HepG2 (cell line): ENCODE results near the gene RYR2. TPM values are rescaled to one million over a fixed set of nuclear protein-coding genes. Genes with fewer than 3 reads are reported as not detected.
"Not testable (repeated sequence)": the region's sequence is repeated elsewhere in the genome, so short reads cannot be mapped to it uniquely, and the experiment has no call there.

Experiments used
- ATAC-seq: fragments of 200-7000 bp; cut with Tn5 transposase; 3 replicates; pipeline ENCODE4 v1.9.1; 2020; ENCODE audit warnings: mild to moderate bottlenecking, moderate library complexity
- BruUV-seq: library from RNA; stranded (reverse); fragments of 400-500 nt; replicated peaks from 2 replicates; lab custom pipeline; 2021; lab: Mats Ljungman, UMichigan
- CTCF ChIA-PET: fragments of 300-600 bp; formaldehyde crosslinking; extraction: SDS; loops from one replicate; lab custom pipeline; 2021; ENCODE audit warnings: low total read pairs, inconsistent platforms, low intra/inter-chr PET ratio; lab: Yijun Ruan, JAX
- POLR2A ChIA-PET: fragments of 350-600 bp; sonication (Branson Sonifier 250); formaldehyde crosslinking; loops from one replicate; lab custom pipeline; 2020; ENCODE audit warnings: antibody characterized with exemption, inconsistent platforms; lab: Yijun Ruan, JAX
- DNase-seq: peaks from one replicate; pipeline ENCODE4 v3.0.0-alpha.2; 2015; ENCODE audit warnings: low spot score
- FAIRE-seq: peaks from 3 replicates; lab custom pipeline; 2011; peaks lifted over from hg19 to GRCh38; lab: Jason Lieb, UNC
- H2AFZ ChIP-seq: one replicate; pipeline ENCODE4 v1.6.1; 2011; ENCODE audit warnings: low read length, inconsistent platforms
- H3K27ac ChIP-seq: fragments of 300-600 bp; 3 replicates; pipeline ENCODE4 v1.8.0; 2011; ENCODE audit warnings: mixed run types, mild to moderate bottlenecking, mixed read lengths, low read length, inconsistent platforms; ENCODE audit not compliant: insufficient read depth; ENCODE audit errors: extremely low read length
- H3K27me3 ChIP-seq, 2 experiments: fragments of 200-600 bp in 1 of 2; 2 replicates in 1 of 2; 3 replicates in 1 of 2; pipeline versions ENCODE4 v1.6.0 to v1.8.0; 2011; ENCODE audit warnings: low read length in 2 of 2, mild to moderate bottlenecking in 2 of 2, moderate library complexity in 2 of 2, inconsistent platforms in 1 of 2; ENCODE audit not compliant: insufficient read depth in 2 of 2, control insufficient read depth in 1 of 2
- H3K36me3 ChIP-seq, 2 experiments: fragments of 200-600 bp in 1 of 2; replicated peaks in 1 of 2; 2 replicates in 1 of 2; 3 replicates in 1 of 2; pipeline versions ENCODE4 v1.5.1 to v1.8.0; 2011; ENCODE audit warnings: low read length in 2 of 2, inconsistent platforms in 1 of 2; ENCODE audit not compliant: insufficient read depth in 2 of 2, control insufficient read depth in 1 of 2
- H3K4me1 ChIP-seq: 2 replicates; pipeline ENCODE4 v1.5.1; 2012; ENCODE audit warnings: low read length, inconsistent platforms; ENCODE audit not compliant: insufficient read depth
- H3K4me2 ChIP-seq: 2 replicates; pipeline ENCODE4 v1.6.0; 2011; ENCODE audit warnings: low read depth, low read length, inconsistent platforms
- H3K4me3 ChIP-seq, 3 experiments: fragments of 200-600 bp in 1 of 3; sonication (generic), shearing (Covaris generic) in 1 of 3; replicated peaks in 1 of 3; 2 replicates each; pipeline ENCODE4 v1.5.1; 2011 to 2016; ENCODE audit warnings: low read length in 3 of 3, inconsistent platforms in 2 of 3, low read depth in 2 of 3, mild to moderate bottlenecking in 2 of 3, control low read depth in 1 of 3, mixed read lengths in 1 of 3; ENCODE audit not compliant: insufficient read depth in 1 of 3
- H3K79me2 ChIP-seq: one replicate; pipeline ENCODE4 v1.6.1; 2011; ENCODE audit warnings: low read length, inconsistent platforms; ENCODE audit not compliant: insufficient read depth
- H3K9ac ChIP-seq: 2 replicates; pipeline ENCODE4 v1.6.0; 2011; ENCODE audit warnings: mild to moderate bottlenecking, low read depth, low read length, inconsistent platforms; ENCODE audit not compliant: insufficient read depth
- H3K9me3 ChIP-seq: 2 replicates; pipeline ENCODE4 v1.5.1; 2012; ENCODE audit warnings: mild to moderate bottlenecking, low read length
- H4K20me1 ChIP-seq: 2 replicates; pipeline ENCODE4 v1.6.0; 2011; ENCODE audit warnings: inconsistent platforms, mild to moderate bottlenecking, low read length, moderate library complexity; ENCODE audit not compliant: insufficient read depth
- BHLHE40 ChIP-seq: IDR thresholded peaks from 2 replicates; pipeline ENCODE4 v1.6.1; 2011; ENCODE audit warnings: low read length, improper control_type of control experiment
- BRF2 ChIP-seq: sonication (generic); formaldehyde crosslinking; IDR thresholded peaks from 2 replicates; pipeline ENCODE4 v1.8.1; 2022; ENCODE audit warnings: mild to moderate bottlenecking, missing genetic modification reagents
- ESRRA ChIP-seq: sonication (generic); formaldehyde crosslinking; IDR thresholded peaks from 2 replicates; pipeline ENCODE4 v1.5.1; 2020; ENCODE audit warnings: mild to moderate bottlenecking, low read depth, missing genetic modification reagents
- FOXA1 ChIP-seq, 2 experiments: fragments of 450-650 bp in 1 of 2; sonication (generic) in 1 of 2; formaldehyde crosslinking in 1 of 2; IDR thresholded peaks; 2 replicates each; pipeline versions ENCODE4 v1.4.0 to v1.6.1; 2016 to 2020; ENCODE audit warnings: missing genetic modification reagents in 1 of 2
- HHEX ChIP-seq: IDR thresholded peaks from 2 replicates; pipeline ENCODE4 v1.6.1; 2016; ENCODE audit warnings: control low read depth
- HOXA3 ChIP-seq: sonication (generic); formaldehyde crosslinking; IDR thresholded peaks from 2 replicates; pipeline ENCODE4 v1.5.0; 2020; ENCODE audit warnings: missing genetic modification reagents
- JARID2 ChIP-seq: sonication (generic); formaldehyde crosslinking; IDR thresholded peaks from 2 replicates; pipeline ENCODE4 v1.8.1; 2023; ENCODE audit warnings: missing genetic modification reagents, inconsistent platforms; ENCODE audit not compliant: insufficient replicate concordance
- SOX5 ChIP-seq: IDR thresholded peaks from 2 replicates; pipeline ENCODE4 v1.6.1; 2016; ENCODE audit warnings: borderline replicate concordance
- SP4 ChIP-seq: sonication (generic); formaldehyde crosslinking; IDR thresholded peaks from 2 replicates; pipeline ENCODE4 v1.8.1; 2023; ENCODE audit warnings: mild to moderate bottlenecking, missing genetic modification reagents
- TBX2 ChIP-seq: sonication (generic); formaldehyde crosslinking; IDR thresholded peaks from 2 replicates; pipeline ENCODE4 v1.5.0; 2020; ENCODE audit warnings: missing genetic modification reagents, mild to moderate bottlenecking, borderline replicate concordance
- ZBTB8A ChIP-seq: sonication (generic); formaldehyde crosslinking; IDR thresholded peaks from 2 replicates; pipeline ENCODE4 v1.4.0; 2020; ENCODE audit warnings: mild to moderate bottlenecking, low read depth, missing genetic modification reagents, borderline replicate concordance
- ZFP62 ChIP-seq: sonication (generic); formaldehyde crosslinking; IDR thresholded peaks from 2 replicates; pipeline ENCODE4 v1.4.0; 2020; ENCODE audit warnings: missing genetic modification reagents
- ZNF225 ChIP-seq: sonication (generic); formaldehyde crosslinking; IDR thresholded peaks from 2 replicates; pipeline ENCODE4 v1.4.0; 2020; ENCODE audit warnings: mild to moderate bottlenecking, missing genetic modification reagents
- ZNF598 ChIP-seq: sonication (generic); formaldehyde crosslinking; IDR thresholded peaks from 2 replicates; pipeline ENCODE4 v1.5.1; 2020; ENCODE audit warnings: mild to moderate bottlenecking, missing genetic modification reagents, borderline replicate concordance
- WGBS: methylation state at CpG from one replicate; pipeline ENCODE4 v1.1.6; 2017; ENCODE audit warnings: low lambda C conversion rate; 5-methylcytosine and 5-hydroxymethylcytosine counted together
- in situ Hi-C: cut with HindIII; loops from 2 replicates; pipeline ENCODE4 v1.10.0; 2017; ENCODE audit warnings: low pct_unique_long_range_greater_than_20kb; ENCODE audit not compliant: extremely low pct_ligation_motif_present
- intact Hi-C: fragments of 100-400 bp; cut with micrococcal nuclease; formaldehyde crosslinking; loops from one replicate; pipeline ENCODE4 v1.10.0; 2022; ENCODE audit not compliant: unreplicated experiment
- polyA plus RNA-seq, 8 experiments: library from polyadenylated mRNA; depleted of rRNA in 3 of 8; stranded (reverse) in 7 of 8; unstranded in 1 of 8; fragments of >200 nt; fragmentation: Illumina TruSeq in 4 of 8; extraction: Trizol in 4 of 8; gene quantifications; 2 replicates each; pipeline versions ENCODE4 v1.2.1 to v1.2.3, GENCODE V29; 2011 to 2016; ENCODE audit warnings: low read depth in 4 of 8, missing spikeins in 1 of 8, mixed read lengths in 1 of 8; ENCODE audit not compliant: insufficient read depth in 1 of 8
- total RNA-seq, 5 experiments: library from RNA; depleted of rRNA; stranded (reverse); fragments of >200 nt; fragmentation: Illumina TruSeq; extraction: Trizol; gene quantifications; 2 replicates each; pipeline ENCODE4 v1.2.3, GENCODE V29; 2016; ENCODE audit warnings: low read depth in 1 of 5

Gene RYR2
- total and polyA plus RNA-seq, 2 of the 13 experiments (the other 11 are each of a cell fraction or from before 2014, with no cell fraction given), result not detected

- H2AFZ ChIP-seq, intact Hi-C loops, H3K9me3 ChIP-seq, in situ Hi-C loops, H3K27me3 ChIP-seq, H3K4me1 ChIP-seq, H3K4me2 ChIP-seq, H3K9ac ChIP-seq, H4K20me1 ChIP-seq, H3K79me2 ChIP-seq, H3K36me3 ChIP-seq, FAIRE-seq, POLR2A ChIA-PET, H3K4me3 ChIP-seq, ATAC-seq, CTCF ChIA-PET, H3K27ac ChIP-seq, BruUV-seq, DNase-seq: not testable (repeated sequence)
- 5% methylated on average over 3 of the region's 3 CpGs for WGBS
Measured at GRCh38 chr1:237371477-237371876, 329.5 kb downstream of the RYR2 start.

GRCh38 chr1:237383791-237384190, 341.8 kb downstream of the RYR2 start:
- Histone ChIP-seq H2AFZ (no peak overlapping the region), H3K4me3 (no peak overlapping the region), H3K9ac (no peak overlapping the region), H3K4me2 (no peak overlapping the region), H3K36me3 (no peaks in the 10 kb centered on the region), H3K27ac (no peak overlapping the region), H3K9me3 (no peaks in the 10 kb centered on the region), H3K4me1 (no peaks in the 10 kb centered on the region), H3K79me2 (no peaks in the 10 kb centered on the region), H4K20me1 (no peaks in the 10 kb centered on the region), H3K27me3 (peaks cover 0 to 2% of the 10 kb centered on the region in 2 experiments; a peak in 1 of 5 replicates)
- TF ChIP-seq BHLHE40 (no peak), SOX5 (CRISPR knock-in tag) (no peak), ZNF225 (CRISPR knock-in tag) (no peak), FOXA1 (IDR thresholded peaks at IDR 0.05) (no peak), FOXA1 (CRISPR knock-in tag; IDR thresholded peaks at IDR 0.05) (no peak), ZBTB8A (CRISPR knock-in tag) (no peak), HHEX (CRISPR knock-in tag) (no peak), ESRRA (CRISPR knock-in tag) (no peak), JARID2 (no peak), ZNF598 (CRISPR knock-in tag) (no peak), BRF2 (CRISPR knock-in tag) (no peak), SP4 (CRISPR knock-in tag) (no peak), HOXA3 (CRISPR knock-in tag) (no peak), ZFP62 (CRISPR knock-in tag) (no peak), TBX2 (CRISPR knock-in tag) (no peak)
- intact Hi-C loops, result loop anchor here (10.0 kb wide), 1 partner anchor 519 kb away; no protein-coding TSS in a partner anchor
- no TSS peak for BruUV-seq
- 0% methylated on average over 3 of the region's 3 CpGs for WGBS
- no peak for ATAC-seq
- ChIA-PET CTCF (no interaction called here), POLR2A (no interaction called here)
- in situ Hi-C loops, result loop anchor here (10.0 to 25.0 kb wide), 3 partner anchors 629 to 1271 kb away; partner anchors contain the start of gene HEATR1
- no peak for FAIRE-seq
- no peak for DNase-seq
